Measurements from ENCODE around the gene TTYH3. TPM values are rescaled to one million over a fixed set of nuclear protein-coding genes. Genes with fewer than 3 reads are reported as not detected.
"Not testable (repeated sequence)": the region's sequence is repeated elsewhere in the genome, so short reads cannot be mapped to it uniquely, and the experiment has no call there.

Gene TTYH3
- polyA plus RNA-seq, 1 experiment: 55.7 TPM

DNA sequence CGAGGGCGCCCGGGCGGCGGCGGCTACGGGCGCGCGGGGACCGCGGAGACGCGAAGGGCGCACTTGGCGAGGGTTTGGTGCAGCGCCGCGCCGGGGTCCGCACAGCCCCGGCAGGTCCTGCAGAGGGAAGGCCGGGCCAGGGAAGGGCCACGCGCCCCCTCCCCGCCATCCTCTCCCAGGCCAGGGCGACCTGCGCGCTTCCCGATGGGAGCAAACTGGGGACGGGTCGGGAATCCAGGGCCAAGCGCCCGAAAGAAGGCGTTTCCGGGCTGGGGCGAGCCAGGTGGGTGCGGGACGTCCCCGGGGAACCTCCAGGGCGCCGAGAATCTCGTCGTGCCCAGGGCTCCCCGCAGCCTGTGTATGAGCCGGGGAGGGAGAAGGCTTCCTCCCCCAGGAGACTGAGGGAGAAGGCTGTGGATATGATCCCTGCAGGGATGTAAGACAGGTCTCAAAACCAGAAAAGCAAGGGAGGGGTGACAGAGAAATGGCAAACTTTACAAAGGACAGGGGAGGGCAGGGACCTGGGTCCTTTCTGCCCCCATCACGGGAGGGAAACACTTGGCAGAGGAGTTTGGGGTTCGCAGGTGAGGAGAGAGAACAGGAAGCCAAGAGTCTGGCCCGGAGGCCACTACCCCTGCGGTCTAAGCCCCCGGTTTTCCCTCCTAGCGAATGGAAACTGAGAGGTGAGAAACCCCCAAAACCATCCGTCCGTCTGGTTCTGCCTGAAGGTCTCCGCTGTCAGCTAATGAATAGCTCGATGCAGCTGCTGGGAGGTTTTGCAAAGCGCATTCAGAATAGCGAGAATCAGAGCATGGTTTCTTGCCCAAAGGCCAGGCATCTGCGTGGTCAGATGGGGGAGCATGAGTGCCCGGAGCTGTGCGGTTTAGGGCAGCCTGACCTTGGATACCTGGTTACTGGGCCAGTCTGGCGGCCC lies 56.9 kb downstream of the TTYH3 start:
- DNase-seq (ENCODE audit: low read depth): no peak
- POLR2A ChIA-PET: no interaction called here
- Histone ChIP-seq H3K27me3 (ENCODE audit: control insufficient read depth, insufficient read depth, low read length) (no peaks in the 10 kb centered on the region), H3K36me3 (ENCODE audit: control insufficient read depth, insufficient read depth, low read length) (no peaks in the 10 kb centered on the region), H3K4me3 (ENCODE audit: low read depth, low read length) (peak overlapping the region; percentile 38)
- CTCF ChIA-PET: interaction anchor here (2.3 kb wide), 1 partner anchor 10 kb away, joined by 6 read pairs; no protein-coding TSS in a partner anchor
- TF ChIP-seq, protein P1, sequence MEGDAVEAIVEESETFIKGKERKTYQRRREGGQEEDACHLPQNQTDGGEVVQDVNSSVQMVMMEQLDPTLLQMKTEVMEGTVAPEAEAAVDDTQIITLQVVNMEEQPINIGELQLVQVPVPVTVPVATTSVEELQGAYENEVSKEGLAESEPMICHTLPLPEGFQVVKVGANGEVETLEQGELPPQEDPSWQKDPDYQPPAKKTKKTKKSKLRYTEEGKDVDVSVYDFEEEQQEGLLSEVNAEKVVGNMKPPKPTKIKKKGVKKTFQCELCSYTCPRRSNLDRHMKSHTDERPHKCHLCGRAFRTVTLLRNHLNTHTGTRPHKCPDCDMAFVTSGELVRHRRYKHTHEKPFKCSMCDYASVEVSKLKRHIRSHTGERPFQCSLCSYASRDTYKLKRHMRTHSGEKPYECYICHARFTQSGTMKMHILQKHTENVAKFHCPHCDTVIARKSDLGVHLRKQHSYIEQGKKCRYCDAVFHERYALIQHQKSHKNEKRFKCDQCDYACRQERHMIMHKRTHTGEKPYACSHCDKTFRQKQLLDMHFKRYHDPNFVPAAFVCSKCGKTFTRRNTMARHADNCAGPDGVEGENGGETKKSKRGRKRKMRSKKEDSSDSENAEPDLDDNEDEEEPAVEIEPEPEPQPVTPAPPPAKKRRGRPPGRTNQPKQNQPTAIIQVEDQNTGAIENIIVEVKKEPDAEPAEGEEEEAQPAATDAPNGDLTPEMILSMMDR (IDR thresholded peaks at IDR 0.05; ENCODE audit: insufficient read depth, low read depth, low read length): no peak

GRCh38 chr7:2689343-2689847 lies 57.6 kb downstream of the TTYH3 start:
- no peak for DNase-seq (ENCODE audit: low read depth)
- POLR2A ChIA-PET: no interaction called here
- CTCF ChIA-PET: interaction anchor here (0.6 to 3.9 kb wide), 6 partner anchors 9 to 713 kb away, joined by 3 to 19 read pairs (median 5); no protein-coding TSS in a partner anchor
- H3K27me3 ChIP-seq (ENCODE audit: control insufficient read depth, insufficient read depth, low read length): no peaks in the 10 kb centered on the region
- no peaks in the 10 kb centered on the region for H3K36me3 ChIP-seq (ENCODE audit: control insufficient read depth, insufficient read depth, low read length)
- H3K4me3 ChIP-seq (ENCODE audit: low read depth, low read length): no peak overlapping the region
- TF ChIP-seq, protein P1 (IDR thresholded peaks at IDR 0.05; ENCODE audit: insufficient read depth, low read depth, low read length): no peak

DNA sequence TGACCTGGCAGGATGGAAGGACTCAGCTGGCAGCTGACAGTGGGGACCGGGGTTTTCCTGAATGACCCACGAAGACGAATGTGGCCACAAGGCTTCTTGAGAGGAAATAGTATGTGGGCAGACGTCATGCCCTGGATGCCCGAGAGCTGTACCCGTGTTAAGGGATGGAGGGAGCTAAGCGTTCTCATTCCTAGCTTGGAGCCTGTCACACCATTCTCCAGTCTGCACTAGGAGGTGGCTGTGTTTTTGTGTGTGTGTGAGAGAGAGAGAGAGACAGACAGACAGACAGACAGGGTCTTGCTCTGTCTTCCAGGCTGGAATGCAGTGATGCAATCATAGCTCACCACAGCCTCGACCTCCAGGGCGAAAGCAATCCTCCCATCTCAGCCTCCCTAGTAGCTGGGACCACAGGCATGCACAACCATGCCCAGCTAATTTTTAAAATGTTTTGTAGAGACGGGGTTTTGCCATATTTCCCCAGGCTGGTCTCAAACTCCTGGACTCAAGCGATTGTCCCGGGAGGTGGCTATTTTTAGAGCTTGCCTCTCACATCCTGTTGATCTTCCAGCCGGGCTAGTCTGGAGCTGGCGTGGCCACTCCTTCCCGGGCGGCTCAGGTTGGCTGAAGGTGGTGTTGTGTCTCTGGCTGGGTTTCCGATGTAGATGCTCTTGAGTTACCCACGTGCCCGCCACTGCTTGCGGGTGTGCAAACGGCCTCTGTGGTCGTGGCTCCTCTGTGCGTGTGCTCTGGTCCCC lies 58.3 kb downstream of the TTYH3 start:
- peak; percentile 17 for DNase-seq (ENCODE audit: low read depth)
- ChIA-PET POLR2A (no interaction called here), CTCF (interaction anchor here (0.6 to 3.9 kb wide), 6 partner anchors 9 to 712 kb away, joined by 3 to 19 read pairs (median 5); no protein-coding TSS in a partner anchor)
- Histone ChIP-seq H3K27me3 (ENCODE audit: control insufficient read depth, insufficient read depth, low read length) (no peaks in the 10 kb centered on the region), H3K4me3 (ENCODE audit: low read depth, low read length) (no peak overlapping the region), H3K36me3 (ENCODE audit: control insufficient read depth, insufficient read depth, low read length) (no peaks in the 10 kb centered on the region)
- TF ChIP-seq, protein P1 (IDR thresholded peaks at IDR 0.05; ENCODE audit: insufficient read depth, low read depth, low read length): no peak

DNA sequence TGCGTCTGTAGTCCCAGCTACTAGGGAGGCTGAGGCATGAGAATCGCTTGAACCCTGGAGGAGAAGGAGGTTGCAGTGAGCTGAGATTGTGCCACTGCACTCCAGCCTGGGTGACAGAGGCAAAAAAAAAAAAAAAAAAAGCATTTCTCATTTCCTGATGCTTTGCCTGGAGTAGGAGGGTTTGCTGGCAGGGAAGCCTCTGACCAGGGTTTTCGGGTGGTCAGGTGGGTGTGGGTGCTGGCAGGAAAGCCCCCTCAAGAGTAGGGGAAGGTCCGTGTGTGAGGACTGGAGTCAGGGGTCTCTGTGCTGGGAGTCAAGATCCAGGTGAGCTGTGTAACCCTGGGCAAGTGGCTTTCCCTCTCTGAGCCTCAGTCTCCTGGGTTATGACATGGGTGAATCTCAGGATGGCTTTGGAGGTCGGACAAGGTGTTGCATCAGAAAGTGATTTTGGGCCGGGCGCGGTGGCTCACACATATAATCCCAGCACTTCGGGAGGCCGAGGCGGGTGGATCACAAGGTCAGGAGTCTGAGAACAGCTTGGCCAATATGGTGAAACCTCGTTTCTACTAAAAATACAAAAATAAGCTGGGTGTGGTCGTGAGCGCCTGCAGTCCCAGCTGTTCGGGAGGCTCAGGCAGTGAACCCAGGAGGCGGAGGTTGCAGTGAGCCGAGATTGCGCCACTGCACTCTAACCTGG lies 59.4 kb downstream of the TTYH3 start:
- ChIA-PET CTCF (interaction anchor here (0.7 to 3.9 kb wide), 4 partner anchors 8 to 124 kb away, joined by 3 to 19 read pairs (median 6); no protein-coding TSS in a partner anchor), POLR2A (no interaction called here)
- Histone ChIP-seq H3K36me3 (ENCODE audit: control insufficient read depth, insufficient read depth, low read length) (no peaks in the 10 kb centered on the region), H3K27me3 (ENCODE audit: control insufficient read depth, insufficient read depth, low read length) (no peaks in the 10 kb centered on the region), H3K4me3 (ENCODE audit: low read depth, low read length) (no peak overlapping the region)
- TF ChIP-seq, protein P1 (IDR thresholded peaks at IDR 0.05; ENCODE audit: insufficient read depth, low read depth, low read length): no peak
- no peak for DNase-seq (ENCODE audit: low read depth)

- H3K36me3 ChIP-seq (ENCODE audit: control insufficient read depth, insufficient read depth, low read length); H3K4me3 ChIP-seq (ENCODE audit: low read depth, low read length); H3K27me3 ChIP-seq (ENCODE audit: control insufficient read depth, insufficient read depth, low read length); POLR2A ChIA-PET; DNase-seq (ENCODE audit: low read depth): not testable (repeated sequence)
- CTCF ChIA-PET: interaction anchor here (1.1 to 3.9 kb wide), 3 partner anchors 11 to 18 kb away, joined by 3 to 19 read pairs (median 3); no protein-coding TSS in a partner anchor
These were observed 60.2 kb downstream of the TTYH3 start for GRCh38 chr7:2691932-2692439.
